ENCODE data around the gene DHX35.
A peak's percentile ranks its signal among the peaks of the same experiment; 100 is the strongest.

DHX35 gene

GRCh38 chr20:38924718-38925117 lies 37.4 kb upstream of the DHX35 start:
- no peak overlapping the region for H3K4me3 ChIP-seq (ENCODE audit: low read depth, low read length)
- no peak for TF ChIP-seq CTCF (IDR thresholded peaks at IDR 0.05; ENCODE audit: borderline replicate concordance, insufficient read depth, low read depth, low read length)

- TF ChIP-seq CTCF (IDR thresholded peaks at IDR 0.05; ENCODE audit: borderline replicate concordance, insufficient read depth, low read depth, low read length): no peak
- peak within 1 kb of the TSS; percentile 85 for H3K4me3 ChIP-seq (ENCODE audit: low read depth, low read length)
Observed at GRCh38 chr20:38926142-38926933, 35.8 kb upstream of the DHX35 start, which contains the start of gene FAM83D. Gene FAM83D, plus strand, starts transcription at chr20:38926417. Its CDS starts 26 bp downstream, at chr20:38926443.

- TF ChIP-seq CTCF (IDR thresholded peaks at IDR 0.05; ENCODE audit: borderline replicate concordance, insufficient read depth, low read depth, low read length): no peak
- peak overlapping the region; percentile 85 for H3K4me3 ChIP-seq (ENCODE audit: low read depth, low read length)
Observed at GRCh38 chr20:38926934-38927616, 35.1 kb upstream of the DHX35 start.

- TF ChIP-seq CTCF (IDR thresholded peaks at IDR 0.05; ENCODE audit: borderline replicate concordance, insufficient read depth, low read depth, low read length): no peak
- H3K4me3 ChIP-seq (ENCODE audit: low read depth, low read length): peak overlapping the region; percentile 85
Observed at GRCh38 chr20:38927902-38928578, 34.1 kb upstream of the DHX35 start.

GRCh38 chr20:38930242-38930569 lies 31.9 kb upstream of the DHX35 start:
- H3K4me3 ChIP-seq (ENCODE audit: low read depth, low read length): no peak overlapping the region

GRCh38 chr20:38931984-38932383 lies 30.2 kb upstream of the DHX35 start:
- H3K4me3 ChIP-seq (ENCODE audit: low read depth, low read length): no peak overlapping the region
- no peak for TF ChIP-seq CTCF (IDR thresholded peaks at IDR 0.05; ENCODE audit: borderline replicate concordance, insufficient read depth, low read depth, low read length)

More at GRCh38 chr20:38930242-38930569, 31.9 kb upstream of the DHX35 start:
- TF ChIP-seq CTCF (IDR thresholded peaks at IDR 0.05; ENCODE audit: borderline replicate concordance, insufficient read depth, low read depth, low read length): no peak
